H1 (cell line): ENCODE measurements around the gene ADORA1. TPM values are rescaled to one million over a fixed set of nuclear protein-coding genes. Genes with fewer than 3 reads are reported as not detected.

Experiments
- CTCF ChIA-PET: fragments of 300-600 bp; sonication (Branson Sonifier 250); formaldehyde crosslinking; loops from one replicate; lab custom pipeline; 2021; ENCODE audit not compliant: partially characterized antibody; lab: Charles Lee
- POLR2A ChIA-PET: fragments of 300-600 bp; sonication (Branson Sonifier 250); formaldehyde crosslinking; loops from one replicate; lab custom pipeline; 2021; ENCODE audit warnings: inconsistent platforms; ENCODE audit not compliant: partially characterized antibody; lab: Charles Lee
- DNase-seq, 2 experiments: peaks; one replicate each; pipeline versions ENCODE4 v3.0.0 to v3.0.0-alpha.2; 2010 to 2022; ENCODE audit warnings: low spot score in 2 of 2, low read depth in 1 of 2, mixed read lengths in 1 of 2
- FAIRE-seq: peaks from 2 replicates; lab custom pipeline; 2011; peaks lifted over from hg19 to GRCh38; lab: Jason Lieb, UNC
- H2AFZ ChIP-seq: 2 replicates; pipeline ENCODE4 v1.8.1; 2012; ENCODE audit warnings: low read length, inconsistent platforms
- H2AK5ac ChIP-seq: 2 replicates; pipeline ENCODE4 v1.6.1; 2013; ENCODE audit warnings: low read depth, low read length
- H2BK120ac ChIP-seq: replicated peaks from 2 replicates; pipeline ENCODE3; 2013; ENCODE audit warnings: low read depth, low read length, inconsistent platforms
- H2BK12ac ChIP-seq: 2 replicates; pipeline ENCODE4 v1.6.1; 2013; ENCODE audit warnings: low read depth, low read length
- H2BK15ac ChIP-seq: 2 replicates; pipeline ENCODE4 v1.6.1; 2013; ENCODE audit warnings: low read length
- H2BK20ac ChIP-seq: 2 replicates; pipeline ENCODE4 v1.6.1; 2013; ENCODE audit warnings: low read length
- H2BK5ac ChIP-seq: 2 replicates; pipeline ENCODE4 v1.6.1; 2013; ENCODE audit warnings: low read depth, low read length
- H3K14ac ChIP-seq: 2 replicates; pipeline ENCODE4 v1.6.1; 2013; ENCODE audit warnings: inconsistent platforms; ENCODE audit not compliant: insufficient read length
- H3K18ac ChIP-seq: 2 replicates; pipeline ENCODE4 v1.6.1; 2013; ENCODE audit warnings: low read length; ENCODE audit errors: extremely low read depth
- H3K23ac ChIP-seq: 2 replicates; pipeline ENCODE4 v1.6.1; 2013; ENCODE audit warnings: inconsistent platforms; ENCODE audit not compliant: insufficient read length
- H3K23me2 ChIP-seq: 2 replicates; pipeline ENCODE4 v1.6.1; 2013; ENCODE audit warnings: low read depth, low read length
- H3K27ac ChIP-seq: 2 replicates; pipeline ENCODE4 v1.6.1; 2011; ENCODE audit warnings: low read depth, low read length, inconsistent platforms
- H3K27me3 ChIP-seq, 4 experiments: replicated peaks in 1 of 4; 1 replicate in 1 of 4; 2 replicates in 3 of 4; pipeline versions ENCODE4 v1.6.1 to v1.8.1; 2011 to 2013; ENCODE audit warnings: low read length in 3 of 4, mild to moderate bottlenecking in 3 of 4, inconsistent platforms in 2 of 4, mixed read lengths in 2 of 4, moderate library complexity in 1 of 4; ENCODE audit not compliant: control insufficient read depth in 3 of 4, insufficient read depth in 3 of 4; ENCODE audit errors: extremely low read depth in 1 of 4
- H3K36me3 ChIP-seq, 4 experiments: 2 replicates each; pipeline versions ENCODE4 v1.6.1 to v1.8.1; 2011 to 2013; ENCODE audit warnings: mild to moderate bottlenecking in 4 of 4, low read length in 3 of 4, moderate library complexity in 2 of 4, control low read depth in 1 of 4, inconsistent platforms in 1 of 4; ENCODE audit not compliant: insufficient read depth in 4 of 4, control insufficient read depth in 2 of 4
- H3K4ac ChIP-seq: replicated peaks from 2 replicates; pipeline ENCODE3; 2013; ENCODE audit warnings: low read length, low read depth, mixed read lengths, inconsistent platforms; ENCODE audit not compliant: insufficient read length
- H3K4me1 ChIP-seq, 4 experiments: replicated peaks in 1 of 4; 1 replicate in 1 of 4; 2 replicates in 3 of 4; pipeline versions ENCODE4 v1.6.1 to v1.8.1; 2011 to 2013; ENCODE audit warnings: low read length in 3 of 4, inconsistent platforms in 2 of 4, mixed read lengths in 1 of 4; ENCODE audit not compliant: insufficient read depth in 4 of 4, control insufficient read depth in 3 of 4
- H3K4me2 ChIP-seq, 2 experiments: 2 replicates each; pipeline versions ENCODE4 v1.6.1 to v1.8.1; 2011 to 2013; ENCODE audit warnings: low read depth in 2 of 2, low read length in 2 of 2, control low read depth in 1 of 2, inconsistent platforms in 1 of 2, mild to moderate bottlenecking in 1 of 2; ENCODE audit not compliant: insufficient read depth in 1 of 2
- H3K4me3 ChIP-seq, 4 experiments: fragments of 200-600, 300-600 bp in 1 of 4; sonication (generic), shearing (Covaris generic), sonication (Bioruptor Twin) in 1 of 4; 2 replicates each; pipeline versions ENCODE4 v1.5.1 to v1.8.1; 2011 to 2016; ENCODE audit warnings: low read length in 4 of 4, low read depth in 3 of 4, control low read depth in 2 of 4, inconsistent platforms in 2 of 4, mild to moderate bottlenecking in 2 of 4, mixed read lengths in 1 of 4, moderate library complexity in 1 of 4; ENCODE audit not compliant: insufficient read depth in 2 of 4; ENCODE audit errors: extremely low read depth in 1 of 4
- H3K56ac ChIP-seq: replicated peaks from 2 replicates; pipeline ENCODE3; 2013; ENCODE audit warnings: low read depth, mild to moderate bottlenecking, mixed read lengths, low read length, inconsistent platforms; ENCODE audit not compliant: insufficient read length
- H3K79me1 ChIP-seq: 2 replicates; pipeline ENCODE4 v1.6.1; 2013; ENCODE audit warnings: low read depth, low read length, control low read depth
- H3K79me2 ChIP-seq, 2 experiments: 2 replicates each; pipeline versions ENCODE4 v1.6.1 to v1.8.1; 2012 to 2013; ENCODE audit warnings: low read length in 2 of 2, mild to moderate bottlenecking in 2 of 2, inconsistent platforms in 1 of 2; ENCODE audit not compliant: insufficient read depth in 2 of 2, control insufficient read depth in 1 of 2
- H3K9ac ChIP-seq, 4 experiments: replicated peaks in 1 of 4; 1 replicate in 1 of 4; 2 replicates in 3 of 4; pipeline versions ENCODE4 v1.6.1 to v1.8.1; 2011 to 2013; ENCODE audit warnings: low read depth in 3 of 4, low read length in 3 of 4, control low read depth in 2 of 4, mild to moderate bottlenecking in 2 of 4, moderate library complexity in 2 of 4, inconsistent platforms in 1 of 4; ENCODE audit errors: extremely low read depth in 1 of 4
- H3K9me3 ChIP-seq, 2 experiments: 2 replicates each; pipeline versions ENCODE4 v1.6.1 to v1.8.1; 2012 to 2013; ENCODE audit warnings: mild to moderate bottlenecking in 2 of 2, moderate library complexity in 2 of 2, control low read depth in 1 of 2, inconsistent platforms in 1 of 2, low read depth in 1 of 2, low read length in 1 of 2, mixed read lengths in 1 of 2; ENCODE audit not compliant: insufficient read depth in 2 of 2
- H4K20me1 ChIP-seq, 2 experiments: replicated peaks in 1 of 2; 2 replicates each; pipeline versions ENCODE3 to v1.8.1; 2011 to 2013; ENCODE audit warnings: inconsistent platforms in 2 of 2, low read length in 2 of 2, mild to moderate bottlenecking in 1 of 2; ENCODE audit not compliant: insufficient read depth in 2 of 2, control insufficient read depth in 1 of 2
- H4K5ac ChIP-seq: 2 replicates; pipeline ENCODE4 v1.6.1; 2013; ENCODE audit warnings: low read length, low read depth, mixed read lengths, inconsistent platforms; ENCODE audit not compliant: insufficient read length
- H4K8ac ChIP-seq: 2 replicates; pipeline ENCODE4 v1.8.0; 2013; ENCODE audit warnings: mild to moderate bottlenecking, moderate library complexity, low read length, inconsistent platforms; ENCODE audit not compliant: insufficient read depth; ENCODE audit errors: extremely low read depth
- H4K91ac ChIP-seq: replicated peaks from 2 replicates; pipeline ENCODE3; 2013; ENCODE audit warnings: low read length, mixed read lengths, inconsistent platforms; ENCODE audit not compliant: insufficient read length
- HDAC2 ChIP-seq, 2 experiments: fragments of 300-600 bp in 1 of 2; sonication (generic) in 1 of 2; IDR thresholded peaks; 2 replicates each; pipeline ENCODE4 v1.6.1; 2011 to 2012; ENCODE audit warnings: low read depth in 2 of 2, low read length in 2 of 2, mild to moderate bottlenecking in 2 of 2, moderate library complexity in 2 of 2, borderline replicate concordance in 1 of 2, inconsistent platforms in 1 of 2
- WGBS, 2 experiments: shearing (Covaris generic) in 1 of 2; methylation state at CpG; one replicate each; pipeline versions ENCODE4 v1.1.6 to v1.1.7; 2013 to 2015; ENCODE audit warnings: low lambda C conversion rate in 2 of 2, mixed read lengths in 2 of 2, inconsistent platforms in 1 of 2, low coverage in 1 of 2, missing lambda C conversion rate in 1 of 2; ENCODE audit not compliant: insufficient replicate concordance in 2 of 2, insufficient coverage in 1 of 2, insufficient read length in 1 of 2; ENCODE audit errors: extremely low coverage in 1 of 2, missing lambda C conversion rate in 1 of 2; 5-methylcytosine and 5-hydroxymethylcytosine counted together
- polyA plus RNA-seq, 7 experiments: library from polyadenylated mRNA; depleted of rRNA in 3 of 7; stranded (reverse) in 5 of 7; unstranded in 2 of 7; fragments of >200 nt in 5 of 7; fragments of 200-250 nt in 2 of 7; gene quantifications; 1 replicate in 5 of 7; 2 replicates in 1 of 7; 4 replicates in 1 of 7; pipeline versions ENCODE4 v1.2.1 to v1.2.3, GENCODE V29; 2011 to 2013; ENCODE audit warnings: missing spikeins in 2 of 7, mixed read lengths in 2 of 7
- total RNA-seq: library from RNA; stranded (reverse); fragmentation: NEBNext Ultra II Directional; extraction: Animal tissue kit (Norgen Biotek cat#: 25700); gene quantifications from 2 replicates; pipeline ENCODE4 v1.2.1, GENCODE V29; 2021
- TF ChIP-seq, protein P1 (sequence below): IDR thresholded peaks from 2 replicates; pipeline ENCODE4 v1.6.1; 2012; ENCODE audit warnings: inconsistent platforms

The ADORA1 gene
- total and polyA plus RNA-seq, 2 of the 8 experiments (the other 6 are each of a cell fraction or from before 2014, with no cell fraction given), result 3.3 to 6.7 TPM

DNA sequence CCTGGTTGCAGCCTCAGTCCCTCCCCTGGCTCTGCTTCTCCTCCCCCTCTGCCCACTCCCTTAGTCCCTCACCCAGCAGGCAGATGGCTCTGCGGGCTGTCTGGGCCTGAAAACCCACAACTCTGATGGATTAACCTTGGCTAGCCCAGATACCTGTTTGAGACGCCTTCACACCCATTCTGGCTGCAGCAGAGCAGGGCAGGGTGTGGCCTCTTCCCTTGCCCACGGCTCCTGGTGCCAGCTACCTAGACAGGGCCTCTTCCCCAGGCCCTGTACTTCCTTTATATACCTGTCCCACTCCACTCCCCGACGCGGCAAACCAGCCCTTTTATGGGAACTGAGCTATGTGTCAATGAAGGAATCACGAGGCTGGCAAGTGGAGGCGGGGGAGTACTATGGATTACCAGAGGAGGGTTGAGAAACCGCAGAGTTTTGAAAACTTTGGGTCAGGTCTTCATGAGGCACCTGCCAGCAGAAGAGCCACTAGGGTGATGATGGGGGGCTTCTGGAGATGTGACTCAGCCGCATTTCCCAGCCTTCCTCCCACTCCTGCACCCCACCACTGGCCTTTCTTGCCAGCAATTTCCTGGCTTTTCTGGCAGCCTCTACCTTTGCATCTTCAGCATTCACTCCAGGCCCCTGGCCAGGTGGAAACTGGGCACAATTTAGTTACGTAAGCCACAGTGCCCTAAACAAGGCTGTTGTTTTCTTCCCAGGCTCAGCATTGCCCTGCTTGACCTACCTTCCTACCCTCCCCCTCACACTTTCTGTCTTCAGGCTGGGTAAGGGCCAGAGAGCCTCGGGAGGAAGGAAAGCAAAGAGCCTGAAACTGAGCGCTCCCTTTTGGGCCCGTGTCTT lies 59.1 kb downstream of the ADORA1 start, which contains the start of gene CHI3L1:
CHI3L1 (minus strand) TSS at position 259 of the 858 bp plus-strand sequence; CDS start at position 178, 81 bp downstream.
- H3K79me2 ChIP-seq, result no peaks in the 10 kb centered on the region
- H3K14ac ChIP-seq, result no peak within 1 kb of the TSS
- H2AK5ac ChIP-seq, result no peak within 1 kb of the TSS
- peak within 1 kb of the TSS; percentile 45 for H2BK120ac ChIP-seq
- H3K27me3 ChIP-seq, result no peaks in the 10 kb centered on the region
- H4K8ac ChIP-seq, result peak within 1 kb of the TSS; percentile 74
- no peak within 1 kb of the TSS; a peak in 1 of 7 replicates for H3K9ac ChIP-seq
- no peaks in the 10 kb centered on the region for H3K79me1 ChIP-seq
- H3K56ac ChIP-seq, result no peak within 1 kb of the TSS
- no peaks in the 10 kb centered on the region for H3K23me2 ChIP-seq
- WGBS, 2 experiments, result 46% methylated on average over 14 of the region's 14 CpGs; no CpG with 5 or more reads in 1 of the 2 experiments
- H2BK15ac ChIP-seq, result peak within 1 kb of the TSS; percentile 55
- no peak for TF ChIP-seq HDAC2 (IDR thresholded peaks at IDR 0.05; ENCODE audit: borderline replicate concordance in 1 of 2, low read depth in 2 of 2, low read length in 2 of 2)
- TF ChIP-seq, protein P1, sequence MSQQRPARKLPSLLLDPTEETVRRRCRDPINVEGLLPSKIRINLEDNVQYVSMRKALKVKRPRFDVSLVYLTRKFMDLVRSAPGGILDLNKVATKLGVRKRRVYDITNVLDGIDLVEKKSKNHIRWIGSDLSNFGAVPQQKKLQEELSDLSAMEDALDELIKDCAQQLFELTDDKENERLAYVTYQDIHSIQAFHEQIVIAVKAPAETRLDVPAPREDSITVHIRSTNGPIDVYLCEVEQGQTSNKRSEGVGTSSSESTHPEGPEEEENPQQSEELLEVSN, result peak; percentile 15; the same call in 1 of the 2 replicates
- no peak within 1 kb of the TSS for H4K5ac ChIP-seq
- peak within 1 kb of the TSS; percentile 94 for H2AFZ ChIP-seq
- H2BK20ac ChIP-seq, result peak within 1 kb of the TSS; percentile 87; the same call in 1 of the 2 replicates
- FAIRE-seq (no peak), DNase-seq (no peak)
- no peaks in the 10 kb centered on the region for H4K20me1 ChIP-seq
- H3K4ac ChIP-seq, result peak within 1 kb of the TSS; percentile 66
- no peak within 1 kb of the TSS for H3K27ac ChIP-seq
- H3K9me3 ChIP-seq, result no peaks in the 10 kb centered on the region
- no peak within 1 kb of the TSS for H3K23ac ChIP-seq
- peak within 1 kb of the TSS; percentile 55 for H3K18ac ChIP-seq
- peak within 1 kb of the TSS; percentile 30; the same call in 1 of the 2 replicates for H2BK12ac ChIP-seq
- H4K91ac ChIP-seq, result peak within 1 kb of the TSS; percentile 72
- H3K36me3 ChIP-seq, result no peaks in the 10 kb centered on the region
- POLR2A ChIA-PET, result interaction anchor here (1.2 kb wide), 1 partner anchor 180 kb away, joined by 3 read pairs; the partner anchor contains the start of gene TMEM183A
- H3K4me1 ChIP-seq, result peaks cover 6 to 17% (median 11%) of the 10 kb centered on the region in 4 experiments
- no peak within 1 kb of the TSS for H2BK5ac ChIP-seq
- H3K4me3 ChIP-seq, result no peak within 1 kb of the TSS
- peak within 1 kb of the TSS; percentile 31 to 59; a peak in 3 of 4 replicates for H3K4me2 ChIP-seq
- CTCF ChIA-PET, result interaction anchor here (0.6 to 6.1 kb wide), 12 partner anchors 14 to 301 kb away, joined by 3 to 64 read pairs (median 4); partner anchors contain the start of genes ADORA1 and MYBPH
